ENCODE data around the gene GRAMD1A. TPM values are rescaled to one million over a fixed set of nuclear protein-coding genes. Genes with fewer than 3 reads are reported as not detected.

Gene GRAMD1A
- total and polyA plus RNA-seq, 2 donors (not counting 1 experiment from before 2014, with no cell fraction given): 83.8 to 102 TPM

GRCh38 chr19:35061583-35062373, 61.7 kb downstream of the GRAMD1A start:
- H3K4me3 Mint-ChIP-seq: no peak overlapping the region
- no peak overlapping the region for H3K27ac Mint-ChIP-seq
- ATAC-seq (ENCODE audit: low read depth) (no peak), DNase-seq (no peak)
- H3K27me3 ChIP-seq (replicated peaks in 1 of 4; ENCODE audit: control extremely low read depth in 1 of 4, control insufficient read depth in 3 of 4, insufficient read depth in 4 of 4, low read length in 3 of 4): no peaks in the 10 kb centered on the region
- no peak overlapping the region for H3K4me3 ChIP-seq (ENCODE audit: control extremely low read depth in 1 of 5, extremely low read depth in 1 of 5, insufficient read depth in 1 of 5, low read depth in 2 of 5, low read length in 4 of 5)
- H3K4me1 ChIP-seq (ENCODE audit: control insufficient read depth in 2 of 2, insufficient read depth in 2 of 2, low read length in 2 of 2): peaks cover 0 to 3% of the 10 kb centered on the region in 2 donors
- H3K9ac ChIP-seq (ENCODE audit: low read length): no peak overlapping the region
- WGBS (ENCODE audit: insufficient coverage): 91% methylated on average over 4 of the region's 7 CpGs
- intact Hi-C loops (cut with micrococcal nuclease): no loop called here
- H3K9me3 Mint-ChIP-seq (ENCODE audit: insufficient read depth): no peaks in the 10 kb centered on the region
- peaks cover 0 to 7% (median 3%) of the 10 kb centered on the region in 3 donors for H3K9me3 ChIP-seq (ENCODE audit: control extremely low read depth in 1 of 3, control insufficient read depth in 2 of 3, insufficient read depth in 1 of 3, low read length in 2 of 3)
- CTCF ChIA-PET: interaction anchor here (0.6 to 2.6 kb wide), 4 partner anchors 11 to 65 kb away, joined by 3 to 5 read pairs (median 4); no protein-coding TSS in a partner anchor
- no peak overlapping the region for H2AFZ ChIP-seq (ENCODE audit: insufficient read depth, low read depth, low read length, poor library complexity, severe bottlenecking)
- POLR2A ChIA-PET: no interaction called here
- H3K4me2 ChIP-seq (replicated peaks; ENCODE audit: low read depth, low read length, poor library complexity, severe bottlenecking): no peak overlapping the region
- H3K79me2 ChIP-seq (ENCODE audit: control insufficient read depth, insufficient read depth, low read length): no peaks in the 10 kb centered on the region
- H3K27ac ChIP-seq (ENCODE audit: low read length in 2 of 2): no peak overlapping the region
- TF ChIP-seq, protein P1, sequence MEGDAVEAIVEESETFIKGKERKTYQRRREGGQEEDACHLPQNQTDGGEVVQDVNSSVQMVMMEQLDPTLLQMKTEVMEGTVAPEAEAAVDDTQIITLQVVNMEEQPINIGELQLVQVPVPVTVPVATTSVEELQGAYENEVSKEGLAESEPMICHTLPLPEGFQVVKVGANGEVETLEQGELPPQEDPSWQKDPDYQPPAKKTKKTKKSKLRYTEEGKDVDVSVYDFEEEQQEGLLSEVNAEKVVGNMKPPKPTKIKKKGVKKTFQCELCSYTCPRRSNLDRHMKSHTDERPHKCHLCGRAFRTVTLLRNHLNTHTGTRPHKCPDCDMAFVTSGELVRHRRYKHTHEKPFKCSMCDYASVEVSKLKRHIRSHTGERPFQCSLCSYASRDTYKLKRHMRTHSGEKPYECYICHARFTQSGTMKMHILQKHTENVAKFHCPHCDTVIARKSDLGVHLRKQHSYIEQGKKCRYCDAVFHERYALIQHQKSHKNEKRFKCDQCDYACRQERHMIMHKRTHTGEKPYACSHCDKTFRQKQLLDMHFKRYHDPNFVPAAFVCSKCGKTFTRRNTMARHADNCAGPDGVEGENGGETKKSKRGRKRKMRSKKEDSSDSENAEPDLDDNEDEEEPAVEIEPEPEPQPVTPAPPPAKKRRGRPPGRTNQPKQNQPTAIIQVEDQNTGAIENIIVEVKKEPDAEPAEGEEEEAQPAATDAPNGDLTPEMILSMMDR (IDR thresholded peaks at IDR 0.05): no peak
- TF ChIP-seq EZH2 (IDR thresholded peaks at IDR 0.05; ENCODE audit: borderline replicate concordance, insufficient read depth, low read depth, low read length, poor library complexity, severe bottlenecking): no peak
- no peaks in the 10 kb centered on the region for H3K36me3 ChIP-seq (replicated peaks in 1 of 2; ENCODE audit: control extremely low read depth in 1 of 2, control insufficient read depth in 1 of 2, extremely low read depth in 1 of 2, insufficient read depth in 2 of 2, low read length in 1 of 2)
- H4K20me1 ChIP-seq (ENCODE audit: control insufficient read depth, insufficient read depth, low read length, poor library complexity, severe bottlenecking): no peaks in the 10 kb centered on the region
- H3K27me3 Mint-ChIP-seq: no peaks in the 10 kb centered on the region
- H3K4me1 Mint-ChIP-seq: peaks cover 2% of the 10 kb centered on the region

- POLR2A ChIA-PET: no interaction called here
- Histone ChIP-seq H3K9ac (ENCODE audit: low read length) (no peak overlapping the region), H3K9me3 (ENCODE audit: control extremely low read depth in 1 of 3, control insufficient read depth in 2 of 3, insufficient read depth in 1 of 3, low read length in 2 of 3) (peaks cover 0 to 10% (median 4%) of the 10 kb centered on the region in 3 donors), H3K79me2 (ENCODE audit: control insufficient read depth, insufficient read depth, low read length) (no peaks in the 10 kb centered on the region), H2AFZ (ENCODE audit: insufficient read depth, low read depth, low read length, poor library complexity, severe bottlenecking) (no peak overlapping the region), H3K4me3 (ENCODE audit: control extremely low read depth in 1 of 5, extremely low read depth in 1 of 5, insufficient read depth in 1 of 5, low read depth in 2 of 5, low read length in 4 of 5) (no peak overlapping the region), H3K4me1 (ENCODE audit: control insufficient read depth in 2 of 2, insufficient read depth in 2 of 2, low read length in 2 of 2) (peaks cover 4 to 11% of the 10 kb centered on the region in 2 donors), H3K27ac (ENCODE audit: low read length in 2 of 2) (no peak overlapping the region), H4K20me1 (ENCODE audit: control insufficient read depth, insufficient read depth, low read length, poor library complexity, severe bottlenecking) (no peaks in the 10 kb centered on the region), H3K27me3 (replicated peaks in 1 of 4; ENCODE audit: control extremely low read depth in 1 of 4, control insufficient read depth in 3 of 4, insufficient read depth in 4 of 4, low read length in 3 of 4) (no peaks in the 10 kb centered on the region), H3K4me2 (replicated peaks; ENCODE audit: low read depth, low read length, poor library complexity, severe bottlenecking) (no peak overlapping the region), H3K36me3 (replicated peaks in 1 of 2; ENCODE audit: control extremely low read depth in 1 of 2, control insufficient read depth in 1 of 2, extremely low read depth in 1 of 2, insufficient read depth in 2 of 2, low read length in 1 of 2) (no peaks in the 10 kb centered on the region)
- H3K4me1 Mint-ChIP-seq: peaks cover 12% of the 10 kb centered on the region
- H3K4me3 Mint-ChIP-seq: no peak overlapping the region
- DNase-seq: no peak
- intact Hi-C loops (cut with micrococcal nuclease): no loop called here
- no peak overlapping the region for H3K27ac Mint-ChIP-seq
- TF ChIP-seq, protein P1 (IDR thresholded peaks at IDR 0.05): no peak
- no peak for TF ChIP-seq EZH2 (IDR thresholded peaks at IDR 0.05; ENCODE audit: borderline replicate concordance, insufficient read depth, low read depth, low read length, poor library complexity, severe bottlenecking)
- no CpG with 5 or more reads among the region's 7 CpGs for WGBS (ENCODE audit: insufficient coverage)
- no peaks in the 10 kb centered on the region for H3K9me3 Mint-ChIP-seq (ENCODE audit: insufficient read depth)
- H3K27me3 Mint-ChIP-seq: no peaks in the 10 kb centered on the region
- CTCF ChIA-PET: interaction anchor here (2.6 to 6.0 kb wide), 2 partner anchors 15 to 24 kb away, joined by 5 to 192 read pairs; no protein-coding TSS in a partner anchor
- ATAC-seq (ENCODE audit: low read depth): no peak
Observed at GRCh38 chr19:35062942-35063341, 62.8 kb downstream of the GRAMD1A start.
